H54 (cell line): ENCODE measurements around the gene MUC13.

Experiments used
- DNase-seq: peaks from one replicate; pipeline ENCODE4 v3.0.0; 2011; ENCODE audit warnings: low spot score, mixed read lengths; ENCODE audit not compliant: insufficient read length
- FAIRE-seq: peaks from 3 replicates; lab custom pipeline; 2011; peaks lifted over from hg19 to GRCh38; lab: Jason Lieb, UNC
- POLR2A ChIP-seq: IDR thresholded peaks from 2 replicates; pipeline ENCODE4 v1.6.1; 2011; ENCODE audit warnings: low read depth, mild to moderate bottlenecking, low read length

The MUC13 gene

GRCh38 chr3:124885466-124886167, 48.9 kb downstream of the MUC13 start:
- DNase-seq (no peak), FAIRE-seq (no peak)
- no peak for TF ChIP-seq POLR2A

GRCh38 chr3:124884474-124885101, 50.0 kb downstream of the MUC13 start:
- no peak for FAIRE-seq
- TF ChIP-seq POLR2A = no peak
- DNase-seq = no peak

GRCh38 chr3:124883766-124884473, 50.6 kb downstream of the MUC13 start:
- no peak for TF ChIP-seq POLR2A
- FAIRE-seq = peak; percentile 45
- peak; percentile 35 for DNase-seq

- no peak for FAIRE-seq
- no peak for DNase-seq
- TF ChIP-seq POLR2A = no peak
These were observed 51.5 kb downstream of the MUC13 start for GRCh38 chr3:124882816-124883747.

GRCh38 chr3:124881976-124882697, 52.4 kb downstream of the MUC13 start:
- DNase-seq (no peak), FAIRE-seq (no peak)
- TF ChIP-seq POLR2A = no peak

GRCh38 chr3:124879337-124879680, 55.2 kb downstream of the MUC13 start:
- TF ChIP-seq POLR2A = no peak
- no peak for DNase-seq
- FAIRE-seq = no peak

- FAIRE-seq (peak; percentile 92), DNase-seq (peak; percentile 78)
- TF ChIP-seq POLR2A = no peak
These were observed 55.8 kb downstream of the MUC13 start for GRCh38 chr3:124878561-124879336.

- FAIRE-seq (no peak), DNase-seq (no peak)
- TF ChIP-seq POLR2A = no peak
These were observed 56.9 kb downstream of the MUC13 start for GRCh38 chr3:124877674-124878073.

- TF ChIP-seq POLR2A = no peak
- no peak for FAIRE-seq
- no peak for DNase-seq
These were observed 58.1 kb downstream of the MUC13 start for GRCh38 chr3:124876401-124876878.

GRCh38 chr3:124873226-124873625, 61.3 kb downstream of the MUC13 start:
- DNase-seq (no peak), FAIRE-seq (no peak)
- TF ChIP-seq POLR2A = no peak

GRCh38 chr3:124867511-124867910, 67.0 kb downstream of the MUC13 start:
- TF ChIP-seq POLR2A = no peak
- no peak for FAIRE-seq
- no peak for DNase-seq

- TF ChIP-seq POLR2A = no peak
- no peak for DNase-seq
- FAIRE-seq = no peak
These were observed 72.5 kb downstream of the MUC13 start for GRCh38 chr3:124862006-124862405.
